Suprapubic skin (tissue), 4 donors: Measurements from ENCODE around the gene LPP.

Experiments used
- CTCF ChIP-seq, 2 donors: fragments of 200-600 bp in 1 of 2; fragments of 450-650 bp in 1 of 2; sonication (generic) in 1 of 2; IDR thresholded peaks; one replicate each; pipeline ENCODE4 v1.5.1; 2016 to 2019; ENCODE audit warnings: antibody characterized with exemption in 2 of 2, mild to moderate bottlenecking in 1 of 2, moderate library complexity in 1 of 2
- POLR2A ChIP-seq, 2 donors: fragments of 450-650 bp; IDR thresholded peaks; one replicate each; pipeline ENCODE4 v1.6.1; 2017; ENCODE audit warnings: antibody characterized with exemption in 2 of 2, mild to moderate bottlenecking in 2 of 2, moderate library complexity in 2 of 2
- POLR2AphosphoS5 ChIP-seq, 3 donors: sonication (generic); formaldehyde crosslinking; IDR thresholded peaks; one replicate each; pipeline ENCODE4 v1.6.1; 2017; ENCODE audit warnings: antibody characterized with exemption in 3 of 3

- no peak for TF ChIP-seq CTCF (IDR thresholded peaks at IDR 0.05)
- TF ChIP-seq POLR2AphosphoS5 (IDR thresholded peaks at IDR 0.05): no peak
- TF ChIP-seq POLR2A (IDR thresholded peaks at IDR 0.05): no peak
These were observed 448.2 kb downstream of the LPP start for GRCh38 chr3:188602111-188602510.
